CD4-positive, alpha-beta T cell treated with Interleukin-15 for 1 hour (primary cell): ENCODE data around the gene MOB3B.
A peak's percentile ranks its signal among the peaks of the same experiment; 100 is the strongest.

Experiments used
- DNase-seq: peaks from one replicate; pipeline ENCODE4 v3.0.0-alpha.2; 2020

MOB3B gene

GRCh38 chr9:27355166-27355565 is 174.4 kb downstream of the MOB3B start:
- no peak for DNase-seq

DNA sequence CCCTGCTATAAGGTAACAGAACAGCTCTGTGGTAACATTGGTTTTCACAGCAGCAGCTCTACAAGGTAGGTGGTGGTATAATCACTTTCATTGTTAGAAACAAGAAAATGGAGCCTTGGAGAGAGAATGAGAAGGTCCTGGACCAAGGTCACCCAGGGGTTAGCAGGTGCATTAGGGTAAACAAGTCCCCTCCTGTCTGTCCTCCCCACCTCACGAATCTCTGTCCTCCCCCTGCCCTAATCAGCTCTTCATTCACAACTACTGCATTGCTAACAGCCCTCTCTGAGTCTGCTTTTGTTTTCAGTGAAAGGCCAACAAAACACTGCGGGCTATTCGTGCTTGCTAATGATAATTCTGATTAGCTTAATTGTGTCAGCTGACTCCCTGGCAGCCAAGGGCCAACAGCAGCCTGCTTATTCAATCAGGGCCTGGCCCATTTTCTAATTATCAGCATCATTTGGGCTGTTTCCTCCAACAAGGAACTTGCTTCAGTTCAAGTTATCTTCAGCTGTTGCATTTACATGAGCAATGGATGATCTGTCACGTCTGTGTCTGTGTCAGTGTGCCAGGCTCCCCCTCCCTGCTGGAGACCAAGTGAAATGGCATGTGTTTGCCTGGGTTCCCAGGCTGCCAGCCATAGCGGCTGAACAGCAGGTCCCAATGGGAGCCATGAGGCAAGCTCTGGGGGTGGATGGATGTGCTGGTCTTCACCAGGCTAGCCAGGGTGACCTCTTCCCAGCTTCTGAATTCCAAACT is 176.0 kb downstream of the MOB3B start:
- DNase-seq, result no peak

DNA sequence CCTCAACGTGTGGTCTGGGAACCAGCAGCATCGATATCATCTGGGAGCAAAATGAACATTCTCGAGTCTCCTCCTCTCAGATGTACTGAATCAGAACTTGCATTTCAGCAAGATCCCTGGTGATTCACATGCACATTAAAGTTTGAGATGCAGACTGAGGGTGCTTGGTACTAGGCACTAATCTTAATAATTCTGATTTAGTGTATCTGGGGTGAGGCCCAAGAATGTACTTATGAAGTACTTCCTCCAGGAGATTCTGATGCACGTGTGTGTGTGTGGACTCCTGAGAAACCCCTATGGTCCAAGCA is 176.5 kb downstream of the MOB3B start:
- no peak for DNase-seq

GRCh38 chr9:27352457-27353165 is 177.0 kb downstream of the MOB3B start:
- DNase-seq, result peak; percentile 54

- DNase-seq, result no peak
Observed at GRCh38 chr9:27351438-27351837, 178.2 kb downstream of the MOB3B start.

DNA sequence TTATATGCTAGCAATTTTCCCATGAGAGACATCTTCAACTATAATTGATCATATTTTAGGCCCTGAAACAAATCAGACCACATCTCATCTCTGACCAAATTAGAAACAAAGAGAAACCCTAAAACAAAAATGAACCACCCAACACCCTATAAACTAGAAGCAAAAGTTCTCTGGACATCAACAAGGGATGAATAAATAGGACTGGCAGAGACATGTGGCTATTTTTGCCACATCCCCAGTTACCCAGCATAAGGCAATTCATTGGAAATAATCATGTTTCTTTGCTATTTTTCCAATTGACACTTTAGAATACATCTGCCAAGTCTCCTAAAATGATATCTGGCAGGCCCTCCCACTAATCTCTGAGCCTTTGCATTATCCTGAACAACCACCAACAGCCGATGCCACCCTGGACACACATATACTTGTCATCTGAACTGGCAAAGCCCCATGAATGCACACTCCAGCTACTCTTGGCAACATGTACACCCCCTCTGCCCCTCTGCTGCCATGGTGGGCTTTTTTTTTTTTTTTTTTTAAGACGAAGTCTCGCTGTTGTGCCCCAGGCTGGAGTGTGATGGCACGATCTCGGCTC is 179.1 kb downstream of the MOB3B start:
- no peak for DNase-seq

DNA sequence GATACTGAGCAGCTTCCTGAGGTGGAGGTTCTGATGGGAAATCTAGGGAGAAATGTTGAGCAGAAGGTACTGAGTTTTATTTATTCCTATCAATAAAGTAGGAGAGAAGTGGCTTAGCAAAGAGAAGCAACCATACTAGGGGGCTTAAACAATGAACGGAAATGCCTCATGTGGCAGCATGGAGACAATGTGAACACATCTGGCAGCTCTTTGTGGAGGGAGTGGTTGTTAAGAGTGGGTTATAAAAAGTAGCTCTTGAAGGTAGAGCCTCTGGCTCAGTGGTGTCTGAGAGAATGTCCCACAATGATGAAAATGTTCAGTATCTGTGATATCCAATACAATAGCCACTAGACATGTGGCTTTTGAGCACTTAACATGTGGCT is 179.9 kb downstream of the MOB3B start:
- DNase-seq, result no peak

- no peak for DNase-seq
Observed at GRCh38 chr9:27348785-27349697, 180.6 kb downstream of the MOB3B start.

- no peak for DNase-seq
Observed at GRCh38 chr9:27347889-27348288, 181.7 kb downstream of the MOB3B start.

DNA sequence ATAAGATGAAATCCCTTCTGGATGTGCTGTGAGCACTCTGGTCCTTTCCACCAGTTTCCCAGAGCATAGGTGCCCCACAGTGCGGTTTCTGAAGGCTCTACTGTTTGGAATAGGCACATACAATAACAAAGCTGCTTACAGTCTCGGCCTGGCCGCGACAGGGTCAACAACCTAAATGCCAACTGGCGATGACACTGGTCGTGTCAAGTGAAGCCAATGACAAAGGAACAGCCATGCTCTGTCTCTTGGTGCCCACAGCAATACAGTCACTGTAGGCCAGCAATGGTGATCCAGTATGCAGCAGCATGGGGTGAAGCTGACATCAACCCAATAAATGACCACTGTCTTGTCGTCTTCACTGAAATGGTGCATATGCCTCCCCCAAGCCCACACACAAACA is 184.8 kb downstream of the MOB3B start:
- DNase-seq, result no peak

- DNase-seq, result no peak
Observed at GRCh38 chr9:27341545-27342294, 187.9 kb downstream of the MOB3B start.

GRCh38 chr9:27340961-27341511 is 188.6 kb downstream of the MOB3B start:
- no peak for DNase-seq

DNA sequence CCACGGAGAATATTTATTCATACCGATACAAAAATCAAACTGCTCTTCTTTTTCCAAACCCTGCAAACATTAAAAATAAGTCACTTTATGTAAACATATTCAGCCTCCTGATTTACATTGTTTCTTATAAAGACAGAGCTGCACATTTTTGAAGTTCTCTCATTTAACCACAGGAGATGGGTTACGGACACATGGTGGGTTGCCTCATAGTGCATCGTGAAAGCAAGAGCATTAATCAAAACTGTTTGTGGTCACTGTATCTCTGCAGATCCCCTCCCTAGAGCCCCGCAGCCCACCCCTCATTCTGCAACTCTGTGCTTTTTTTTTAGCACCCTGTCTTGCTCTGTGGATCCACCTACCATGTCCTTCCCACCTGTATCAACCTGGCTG is 189.3 kb downstream of the MOB3B start:
- no peak for DNase-seq

- DNase-seq, result no peak
Observed at GRCh38 chr9:27339661-27340284, 189.8 kb downstream of the MOB3B start.

- no peak for DNase-seq
Observed at GRCh38 chr9:27338527-27338903, 191.1 kb downstream of the MOB3B start.

- DNase-seq, result no peak
Observed at GRCh38 chr9:27337833-27338526, 191.6 kb downstream of the MOB3B start.

DNA sequence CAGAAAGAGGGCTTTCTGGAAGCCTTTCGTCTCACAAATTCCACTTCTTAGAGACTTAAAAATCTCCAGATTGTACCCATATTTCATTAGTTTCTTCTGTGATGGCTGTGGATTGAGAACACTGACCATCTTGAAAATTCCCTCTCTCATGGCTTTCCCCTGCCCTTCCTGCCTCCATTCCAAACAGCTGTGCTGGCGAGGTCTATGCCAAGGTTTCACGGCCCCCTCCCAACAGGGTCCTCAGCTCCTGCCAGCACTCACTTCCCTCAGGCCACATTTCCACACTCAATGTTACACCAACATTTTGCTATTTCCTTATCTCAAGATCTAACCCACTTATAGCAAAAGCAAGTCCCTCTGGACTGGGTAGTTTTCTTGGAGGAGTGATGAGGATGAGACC is 192.4 kb downstream of the MOB3B start:
- DNase-seq, result no peak

- DNase-seq, result no peak
Observed at GRCh38 chr9:27336829-27337228, 192.8 kb downstream of the MOB3B start.

GRCh38 chr9:27336126-27336525 is 193.5 kb downstream of the MOB3B start:
- DNase-seq, result no peak

DNA sequence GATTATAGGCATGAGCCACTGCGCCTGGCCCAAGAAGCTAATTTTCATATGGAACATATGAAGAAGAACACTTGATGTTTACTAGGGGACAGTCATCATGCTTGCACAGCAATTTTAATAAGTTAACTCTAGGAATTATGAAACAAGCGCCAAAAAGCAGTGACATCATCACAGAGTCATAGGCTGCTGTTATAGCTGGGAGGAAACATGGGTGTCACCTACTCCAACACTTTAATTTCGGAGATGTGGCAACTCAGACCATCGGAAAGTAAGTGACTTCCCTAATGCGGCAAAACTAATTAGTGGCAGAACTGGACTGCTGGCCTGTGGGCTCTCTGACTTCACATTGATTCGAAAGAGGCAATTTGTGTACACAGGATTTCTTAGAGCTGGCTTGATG is 194.5 kb downstream of the MOB3B start:
- peak; percentile 50 for DNase-seq
